ENCODE measurements around the gene PIP4K2B.

PIP4K2B gene

GRCh38 chr17:38777641-38778250 is 21.6 kb downstream of the PIP4K2B start:
- DNase-seq, result no peak

DNA sequence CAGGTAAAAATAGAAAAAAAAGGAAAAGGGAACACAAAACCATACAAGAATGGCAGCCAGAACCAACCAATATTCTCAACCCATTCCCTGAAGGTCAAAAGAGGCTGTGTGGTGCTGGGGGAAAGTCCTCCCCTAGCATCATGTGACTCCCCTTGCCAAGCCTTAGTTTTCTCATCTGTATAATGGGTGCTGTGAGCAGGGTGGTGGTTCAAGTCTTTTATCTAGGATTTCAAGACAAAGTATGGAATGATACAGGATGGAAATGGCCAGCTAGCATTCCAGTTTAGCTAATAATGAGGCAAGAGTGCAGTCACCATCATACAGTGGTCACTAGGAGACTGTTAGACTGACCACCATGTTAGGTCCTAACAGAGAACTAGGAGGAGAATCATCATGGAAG is 26.1 kb downstream of the PIP4K2B start:
- DNase-seq, result no peak

DNA sequence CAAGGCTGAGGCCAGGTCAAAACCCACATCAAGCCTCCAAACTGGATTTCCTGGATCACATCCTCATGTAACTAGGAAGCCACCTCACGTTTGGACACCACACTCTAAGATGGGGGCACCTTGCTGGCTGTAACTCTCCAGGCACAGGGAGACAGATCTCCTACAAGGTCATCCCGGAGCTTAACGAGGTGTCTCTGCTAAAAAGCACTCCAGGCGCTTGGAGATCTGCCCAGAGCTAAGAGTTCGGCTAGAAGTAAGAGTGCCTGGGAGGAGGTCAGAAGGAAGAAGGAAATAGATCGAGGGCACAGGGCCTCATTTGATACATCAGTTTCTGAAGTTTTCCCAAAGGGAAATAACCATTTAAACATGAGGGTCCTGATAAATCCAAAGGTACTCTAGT is 30.9 kb downstream of the PIP4K2B start:
- no peak for DNase-seq

DNA sequence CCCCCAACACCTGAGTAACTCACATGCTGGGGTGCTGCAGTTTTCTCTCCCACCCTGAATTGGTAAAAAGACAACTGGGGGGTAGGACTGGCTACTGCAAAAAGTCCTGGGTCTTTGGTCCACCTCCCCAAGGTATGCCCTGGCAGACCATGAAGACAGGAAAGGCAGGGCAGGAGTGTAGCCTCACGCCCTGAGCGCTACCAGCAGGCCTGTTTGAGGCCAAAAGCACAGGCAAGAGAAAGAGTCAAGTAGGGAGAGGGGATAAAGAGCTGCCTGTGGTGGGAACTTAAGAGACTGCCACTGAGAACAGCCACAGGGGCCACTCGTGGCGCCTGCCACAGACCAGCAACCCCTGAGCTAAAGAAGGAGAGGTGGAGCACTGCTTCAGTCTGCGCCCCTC is 33.0 kb downstream of the PIP4K2B start:
- DNase-seq, result no peak

DNA sequence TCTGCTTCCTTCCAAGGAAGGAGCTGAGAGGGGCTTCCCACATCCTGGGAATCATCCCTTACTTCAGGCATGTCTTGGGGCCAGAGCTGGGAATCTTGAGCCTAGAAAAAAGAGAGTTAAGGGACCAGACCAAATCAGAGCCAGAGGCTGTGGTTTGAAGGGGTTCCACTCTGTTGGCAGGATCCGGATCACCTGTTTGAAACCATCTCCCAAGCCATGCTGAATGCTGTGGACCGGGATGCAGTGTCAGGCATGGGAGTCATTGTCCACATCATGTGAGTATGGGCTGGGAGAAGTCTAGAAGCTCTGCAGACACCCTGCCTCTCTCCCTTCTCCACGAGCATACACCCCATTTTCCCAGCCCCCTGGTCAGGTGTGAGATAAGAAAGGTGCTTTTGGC is 37.1 kb downstream of the PIP4K2B start:
- DNase-seq, result no peak

GRCh38 chr17:38761612-38762011 is 37.7 kb downstream of the PIP4K2B start:
- DNase-seq, result no peak

DNA sequence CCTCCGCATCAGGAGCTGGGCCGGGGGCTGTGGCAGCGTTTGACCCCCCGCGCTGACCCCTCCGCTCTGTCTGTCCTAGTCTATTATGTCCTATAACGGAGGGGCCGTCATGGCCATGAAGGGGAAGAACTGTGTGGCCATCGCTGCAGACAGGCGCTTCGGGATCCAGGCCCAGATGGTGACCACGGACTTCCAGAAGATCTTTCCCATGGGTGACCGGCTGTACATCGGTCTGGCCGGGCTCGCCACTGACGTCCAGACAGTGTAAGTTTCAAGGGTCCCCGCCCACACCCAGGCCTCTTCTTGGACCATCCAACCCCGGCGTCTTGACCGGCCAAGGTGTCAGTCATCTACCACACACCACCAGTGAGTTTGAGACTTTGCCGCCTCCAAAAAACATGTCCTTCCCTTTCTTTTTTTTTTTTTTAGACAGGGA is 46.3 kb downstream of the PIP4K2B start:
- peak in 1 of 14 donors; percentile 44 for DNase-seq

GRCh38 chr17:38752308-38753070 is 46.9 kb downstream of the PIP4K2B start, which contains the start of gene PSMB3:
Gene PSMB3 (plus strand): TSS chr17:38752741. CDS start chr17:38752827, 86 bp downstream.
- peak; percentile 81 to 99 (median 96) for DNase-seq

DNA sequence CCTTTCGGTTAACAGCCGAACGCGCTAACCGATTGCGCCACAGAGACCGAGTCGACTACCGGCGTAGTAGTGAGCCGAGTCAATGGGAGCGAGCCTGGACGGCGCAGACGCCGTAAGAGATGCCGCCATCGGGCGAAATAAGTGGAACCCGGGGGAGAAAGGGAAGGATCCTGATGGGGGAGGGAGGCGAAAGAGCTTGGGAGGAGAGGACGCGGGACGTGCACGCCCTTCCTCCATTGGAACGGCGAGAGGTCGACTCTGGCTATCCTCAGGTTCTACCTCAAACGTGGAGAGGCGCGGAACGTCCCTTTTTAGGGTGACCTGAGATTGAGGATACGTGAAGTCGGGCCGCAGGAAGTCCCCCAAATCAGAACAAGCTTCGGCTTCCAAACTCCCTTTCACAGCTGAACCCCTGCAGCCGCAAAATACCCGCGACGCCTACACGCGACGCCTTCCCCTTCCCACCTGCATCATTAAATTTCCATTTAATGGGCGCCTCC is 47.5 kb downstream of the PIP4K2B start:
- DNase-seq, result peak in 11 of 14 donors; percentile 40 to 81 (median 60)

- no peak for DNase-seq
Measured at GRCh38 chr17:38751144-38751807, 48.1 kb downstream of the PIP4K2B start.

DNA sequence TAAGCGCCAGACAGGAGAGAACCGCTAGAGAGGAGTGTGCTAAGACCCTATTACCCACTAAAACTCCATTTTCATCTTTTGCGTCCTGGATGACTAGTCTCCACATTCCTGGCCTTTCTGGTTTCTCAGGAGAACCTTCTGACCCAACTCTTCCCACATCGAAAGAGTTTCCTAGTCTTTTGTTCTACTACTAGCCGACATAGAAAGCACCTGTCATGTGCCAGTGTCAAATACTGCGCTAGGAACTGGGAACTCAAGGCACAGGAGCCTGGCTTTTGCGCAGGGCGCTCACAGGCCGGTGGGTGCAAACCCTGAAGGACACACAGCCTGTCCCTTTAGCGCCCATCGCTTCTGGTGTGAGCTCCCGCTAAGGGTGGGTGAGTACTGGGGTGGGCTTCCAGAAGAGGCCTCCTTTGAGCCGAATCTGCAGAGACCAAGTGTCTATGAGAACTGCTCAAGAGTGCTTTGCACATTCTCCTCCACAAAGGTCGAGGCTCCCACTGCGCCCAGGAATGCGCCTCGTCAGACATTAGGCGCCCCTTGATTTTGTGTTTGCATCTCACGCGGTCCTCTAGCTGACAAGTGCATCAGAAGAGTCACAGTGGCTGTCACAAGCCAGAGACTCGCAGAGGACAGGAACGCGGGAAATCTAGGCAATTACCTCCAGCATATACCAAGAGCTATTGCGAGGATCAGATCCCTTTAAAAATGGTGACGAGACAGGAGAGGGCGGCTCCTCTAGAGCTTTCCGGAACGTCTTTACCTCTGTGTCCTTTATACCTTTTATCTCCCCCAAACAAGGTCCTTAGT is 48.8 kb downstream of the PIP4K2B start:
- peak in 1 of 14 donors; percentile 73 for DNase-seq

DNA sequence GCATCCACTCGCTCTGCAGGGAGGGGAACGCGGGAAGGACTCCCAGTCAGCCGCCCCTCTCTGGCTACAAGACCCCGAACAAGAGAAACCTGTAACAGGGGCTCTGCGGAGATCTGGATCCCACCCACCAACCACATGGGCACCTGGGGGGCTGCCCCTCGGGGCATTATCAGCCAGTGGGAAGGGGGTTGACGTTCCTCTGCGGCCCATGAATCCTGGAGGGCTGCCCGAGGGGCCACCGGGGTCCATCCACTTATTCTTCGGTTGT is 49.4 kb downstream of the PIP4K2B start:
- DNase-seq, result no peak

DNA sequence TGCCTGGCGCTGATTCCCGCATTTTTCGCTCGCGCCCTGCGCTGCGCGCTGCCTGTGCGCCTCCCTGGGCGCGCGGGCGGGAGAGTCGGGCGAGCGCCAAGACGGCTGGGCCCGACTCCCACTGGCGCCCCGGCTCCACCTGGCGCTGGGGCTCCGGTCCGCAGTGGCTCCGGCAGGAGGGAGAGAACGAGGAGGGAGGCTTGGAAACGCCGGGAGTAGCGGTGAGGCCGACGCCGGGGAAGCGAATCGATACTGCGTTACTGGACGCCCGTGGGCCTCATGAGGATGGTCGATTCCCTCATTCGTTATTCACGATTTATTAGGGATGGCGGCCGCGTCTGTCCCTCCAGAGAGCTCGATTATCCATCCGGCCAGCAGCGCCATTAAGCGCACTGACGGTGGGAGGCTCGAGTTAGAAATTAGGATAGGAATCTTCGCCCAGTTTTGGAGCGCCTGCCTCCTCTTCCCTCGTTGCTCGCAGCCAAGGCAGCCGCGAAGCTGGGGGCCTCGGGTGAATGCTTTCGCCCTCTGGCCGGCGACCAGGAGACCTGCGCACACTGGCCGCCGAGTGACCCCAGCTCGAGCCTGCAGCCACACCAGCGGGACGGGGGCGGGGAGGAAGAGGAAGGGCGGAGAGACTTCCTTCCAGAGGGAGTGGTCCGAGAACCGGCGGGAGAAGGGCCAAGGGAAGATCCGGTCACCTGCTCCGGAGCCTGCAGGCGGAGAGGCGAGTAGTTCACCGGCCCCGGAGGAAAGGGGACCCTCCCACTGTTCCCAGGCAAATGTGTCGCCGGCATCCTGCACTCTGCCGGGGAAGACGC is 49.9 kb downstream of the PIP4K2B start:
- peak in 5 of 14 donors; percentile 30 to 81 (median 48) for DNase-seq

- DNase-seq, result no peak
Measured at GRCh38 chr17:38748892-38749222, 50.5 kb downstream of the PIP4K2B start.

DNA sequence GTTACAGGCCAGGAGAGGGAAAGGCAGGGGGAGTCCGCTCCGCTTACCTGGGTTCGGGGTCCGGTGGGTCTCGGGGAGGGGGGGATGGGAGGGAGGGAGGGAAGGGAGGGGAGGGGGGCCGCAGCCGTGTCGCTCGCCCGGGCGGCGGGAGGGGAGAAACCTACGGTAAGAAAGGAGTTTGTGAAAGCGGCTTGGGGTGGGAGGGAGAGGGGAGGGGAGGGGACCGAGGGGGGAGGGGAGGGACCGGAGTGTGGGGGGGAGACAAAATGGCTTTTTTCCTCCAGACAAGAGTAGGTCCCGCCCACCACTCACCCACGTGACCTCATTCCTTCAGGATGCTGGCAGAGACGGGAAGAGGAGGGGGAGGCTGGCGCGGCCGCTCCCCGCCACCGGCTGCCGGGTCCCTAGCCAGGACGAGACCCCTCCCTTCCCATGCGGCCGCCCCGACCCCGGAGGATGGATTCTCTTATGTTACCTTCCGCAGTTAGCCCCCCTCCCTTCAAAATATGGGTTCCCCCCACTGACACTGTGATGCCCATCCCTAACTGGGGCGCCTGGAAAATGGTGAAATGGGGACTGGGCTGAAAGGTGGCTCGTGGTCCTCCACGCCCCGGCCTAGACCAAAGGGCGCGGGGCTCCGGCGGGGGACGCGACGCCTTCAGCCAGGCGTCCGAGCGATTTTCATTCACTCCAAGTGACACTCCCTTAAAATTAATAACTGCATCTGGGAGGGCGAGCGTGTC is 51.0 kb downstream of the PIP4K2B start, which contains the start of gene PCGF2:
Gene PCGF2 (minus strand): TSS at position 188 of the 743 bp plus-strand sequence. CDS start 7,934 bp downstream, outside the sequence.
- peak in 8 of 14 donors; percentile 10 to 84 (median 37) for DNase-seq

- DNase-seq, result no peak
Measured at GRCh38 chr17:38747463-38748148, 51.8 kb downstream of the PIP4K2B start.

DNA sequence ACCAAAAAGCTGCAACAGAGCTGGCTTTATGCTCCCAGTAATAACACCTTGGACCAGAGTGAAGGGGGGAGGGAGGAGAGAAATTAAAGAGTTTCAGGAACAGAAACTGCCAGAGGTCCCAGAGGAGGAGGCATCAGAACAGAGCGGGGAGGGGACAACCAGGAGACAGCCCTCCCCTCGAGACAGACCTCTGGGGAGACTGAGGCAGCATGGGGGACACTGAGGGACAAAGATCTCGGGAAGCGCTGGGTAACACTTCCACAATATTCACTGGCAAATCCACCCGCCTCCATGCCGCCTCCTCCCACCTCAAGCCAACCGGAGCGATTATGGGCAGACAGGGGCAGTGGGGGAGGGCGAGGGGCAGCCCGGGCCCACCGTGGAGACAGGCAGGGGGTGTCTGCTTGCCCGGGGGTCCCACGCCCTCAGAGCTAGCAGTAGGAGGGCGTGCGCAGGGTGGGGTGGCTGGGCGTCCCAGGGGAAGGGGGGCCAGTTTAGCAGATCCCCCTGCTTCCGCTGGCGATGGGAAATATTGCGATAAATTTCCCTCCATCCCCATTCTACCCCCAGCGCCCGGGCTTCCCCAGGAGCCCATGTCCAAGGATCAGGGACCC is 52.4 kb downstream of the PIP4K2B start:
- no peak for DNase-seq

DNA sequence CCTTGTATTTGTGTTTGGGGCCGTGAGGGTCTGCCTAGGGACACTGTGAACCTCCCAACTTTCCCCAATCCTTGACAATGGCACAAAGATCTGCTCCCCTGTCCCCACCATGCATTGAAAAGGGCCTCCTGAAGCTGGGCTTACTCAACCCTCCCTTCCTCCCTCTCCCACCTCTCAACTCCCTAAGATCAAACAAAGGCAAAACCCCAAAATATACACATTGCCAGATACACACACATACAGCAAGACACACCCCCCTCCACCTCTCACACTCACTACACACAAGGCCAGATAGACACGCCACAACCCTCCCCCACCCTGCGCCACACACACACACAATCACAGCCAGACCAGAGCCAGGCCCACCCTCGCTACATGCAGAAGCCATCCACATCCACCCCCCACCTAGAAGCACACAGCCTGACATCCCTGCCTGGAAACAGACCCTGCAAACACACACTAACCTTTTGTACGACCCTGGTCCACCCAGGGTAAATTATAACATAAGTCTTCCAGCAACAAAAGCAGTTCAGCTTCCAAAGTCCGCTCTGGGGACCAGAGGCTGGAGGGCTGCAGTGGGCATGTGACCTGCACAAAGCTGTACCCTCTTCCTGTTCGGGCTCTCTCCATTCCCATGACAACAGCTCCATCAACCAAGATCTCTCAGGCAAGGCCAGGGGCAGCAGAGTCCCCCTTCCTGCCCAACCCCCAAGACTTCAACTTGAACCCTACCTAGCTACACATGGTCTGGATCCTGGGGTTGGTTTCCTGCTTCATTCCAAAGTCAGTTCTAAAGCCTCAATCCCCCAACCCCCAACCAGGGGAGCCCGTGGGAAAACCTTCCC is 53.1 kb downstream of the PIP4K2B start:
- no peak for DNase-seq

GRCh38 chr17:38745545-38745944 is 53.8 kb downstream of the PIP4K2B start:
- DNase-seq, result no peak
